HG03378 (cell line): ENCODE measurements around the gene COL8A2.

Source experiments
- ATAC-seq: cut with Tn5 transposase; IDR thresholded peaks from one replicate; pipeline ENCODE4 v1.9.1; 2021; ENCODE audit warnings: mild to moderate bottlenecking, moderate library complexity; ENCODE audit not compliant: unreplicated experiment

COL8A2 gene

DNA sequence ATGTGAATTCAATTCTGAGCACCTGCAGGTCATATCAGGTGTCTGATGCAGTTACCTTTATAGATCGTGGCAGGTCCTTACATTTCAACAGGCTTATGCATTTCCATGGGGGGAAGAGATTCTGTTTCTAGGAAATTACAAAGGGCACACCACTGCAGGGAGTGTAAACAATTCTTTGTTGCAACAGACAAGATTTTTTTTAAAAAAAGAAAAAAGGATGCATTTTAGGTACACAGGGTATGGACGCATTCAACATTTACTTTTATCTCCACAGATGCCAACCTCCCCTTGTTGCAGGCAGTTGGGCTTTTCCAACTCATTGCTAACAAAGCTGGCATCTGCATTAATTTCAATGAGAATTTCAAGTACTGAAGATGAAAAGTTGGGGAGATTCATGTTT lies 54.7 kb downstream of the COL8A2 start:
- ATAC-seq, result no peak

GRCh38 chr1:36068866-36069265 lies 56.2 kb downstream of the COL8A2 start:
- ATAC-seq, result no peak

- ATAC-seq, result no peak
Observed at GRCh38 chr1:36067871-36068270, 57.2 kb downstream of the COL8A2 start.

DNA sequence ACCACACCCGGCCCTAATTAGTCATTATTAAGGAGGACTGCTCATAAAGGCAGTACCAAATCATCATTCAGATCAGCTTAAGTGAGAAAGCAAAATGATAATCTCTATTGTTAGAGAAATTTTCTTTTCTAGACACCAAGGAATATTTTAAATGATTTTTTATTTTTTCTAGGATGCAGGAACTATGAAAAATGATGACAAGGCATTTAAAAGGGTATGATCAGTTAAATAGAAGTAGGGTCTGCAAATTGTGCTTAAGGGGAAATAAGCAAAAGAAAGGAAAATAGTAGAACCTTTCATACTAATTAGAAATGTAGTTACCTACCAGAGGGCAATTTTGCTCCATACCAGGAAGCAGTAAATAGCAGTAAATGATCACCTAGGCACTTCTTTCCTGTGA lies 62.7 kb downstream of the COL8A2 start:
- ATAC-seq, result no peak

GRCh38 chr1:36055706-36056105 lies 69.3 kb downstream of the COL8A2 start:
- ATAC-seq, result no peak

DNA sequence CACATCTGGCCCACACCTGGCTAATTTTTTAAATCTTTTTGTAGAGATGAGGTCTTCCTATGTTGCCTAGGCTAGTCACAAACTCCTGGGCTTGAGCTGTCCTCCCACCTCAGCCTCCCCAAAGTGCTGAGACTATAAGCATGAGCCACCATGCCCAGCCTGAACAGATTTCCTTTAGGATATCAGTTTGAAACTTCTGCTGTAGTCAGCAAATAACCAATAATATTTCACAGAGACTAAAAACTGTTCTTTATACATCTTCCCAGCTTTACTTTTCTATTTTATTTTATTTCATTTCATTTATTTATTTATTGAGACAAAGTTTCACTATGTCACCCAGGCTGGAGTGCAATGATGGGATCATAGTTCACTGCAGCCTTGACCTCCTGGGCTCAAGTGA lies 71.0 kb downstream of the COL8A2 start:
- ATAC-seq, result no peak

DNA sequence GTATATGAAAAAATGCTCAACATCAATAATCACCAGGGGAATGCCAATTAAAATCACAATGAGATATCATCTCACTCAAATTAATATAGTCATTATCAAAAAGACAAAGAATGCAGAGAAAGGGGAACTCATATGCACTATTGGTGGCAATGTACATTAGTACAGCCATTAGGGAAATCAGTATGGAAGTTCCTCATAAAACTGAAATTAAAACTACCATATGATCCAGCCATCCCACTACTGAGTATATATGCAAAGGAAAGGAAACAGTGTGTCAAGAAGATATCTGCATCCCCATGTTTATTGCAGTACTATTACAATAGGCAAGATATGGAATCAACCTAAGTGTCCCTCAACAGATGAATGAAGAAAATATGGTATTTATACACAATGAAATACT lies 73.2 kb downstream of the COL8A2 start:
- no peak for ATAC-seq
